HG03159 (cell line): ENCODE data around the gene TAF1.
"Not testable (repeated sequence)": the region's sequence is repeated elsewhere in the genome, so short reads cannot be mapped to it uniquely, and the experiment has no call there.

Experiments
- ATAC-seq: cut with Tn5 transposase; IDR thresholded peaks from one replicate; pipeline ENCODE4 v1.9.1; 2021; ENCODE audit warnings: mild to moderate bottlenecking, moderate library complexity; ENCODE audit not compliant: unreplicated experiment

Gene TAF1

DNA sequence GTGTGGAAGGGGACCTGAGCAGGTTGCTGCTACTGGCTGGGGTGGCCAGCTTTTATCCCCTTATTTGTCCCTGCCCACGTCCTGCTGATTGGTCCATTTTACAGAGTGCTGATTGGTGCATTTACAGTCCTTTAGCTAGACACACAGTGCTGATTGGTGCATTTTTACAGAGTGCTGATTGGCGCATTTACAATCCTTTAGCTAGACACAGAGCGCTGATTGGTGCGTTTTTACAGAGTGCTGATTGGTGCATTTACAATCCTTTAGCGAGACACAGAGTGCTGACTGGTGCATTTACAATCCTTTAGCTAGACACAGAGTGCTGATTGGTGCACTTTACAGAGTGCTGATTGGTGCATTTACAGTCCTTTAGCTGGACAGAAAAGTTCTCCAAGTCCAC lies 135.9 kb downstream of the TAF1 start:
- ATAC-seq: not testable (repeated sequence)

DNA sequence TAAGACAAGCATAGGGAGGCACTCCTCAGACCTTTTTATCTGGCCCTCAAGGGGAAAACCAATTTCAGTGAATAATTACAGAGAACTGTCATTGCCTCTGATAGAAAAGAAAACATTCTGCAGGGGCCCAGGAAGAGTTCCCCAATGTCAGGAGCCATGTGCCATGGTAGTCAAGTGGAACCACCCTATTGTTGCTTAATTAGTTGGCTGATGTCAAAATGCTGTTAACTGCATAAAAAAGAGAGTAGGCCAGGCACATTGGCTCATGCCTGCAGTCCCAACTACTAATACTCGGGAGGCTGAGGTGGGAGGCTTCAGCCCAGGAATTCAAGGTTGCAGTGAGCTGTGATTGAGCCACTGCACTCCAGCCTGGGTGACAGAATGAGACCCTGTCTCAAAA lies 138.2 kb downstream of the TAF1 start:
- ATAC-seq: no peak

GRCh38 chrX:71509289-71509688 lies 143.1 kb downstream of the TAF1 start:
- no peak for ATAC-seq

- no peak for ATAC-seq
These were observed 144.0 kb downstream of the TAF1 start for GRCh38 chrX:71510161-71510560.

- ATAC-seq: not testable (repeated sequence)
These were observed 147.6 kb downstream of the TAF1 start for GRCh38 chrX:71513731-71514130.

- peak; percentile 66 for ATAC-seq
These were observed 148.3 kb downstream of the TAF1 start for GRCh38 chrX:71514367-71515037.

DNA sequence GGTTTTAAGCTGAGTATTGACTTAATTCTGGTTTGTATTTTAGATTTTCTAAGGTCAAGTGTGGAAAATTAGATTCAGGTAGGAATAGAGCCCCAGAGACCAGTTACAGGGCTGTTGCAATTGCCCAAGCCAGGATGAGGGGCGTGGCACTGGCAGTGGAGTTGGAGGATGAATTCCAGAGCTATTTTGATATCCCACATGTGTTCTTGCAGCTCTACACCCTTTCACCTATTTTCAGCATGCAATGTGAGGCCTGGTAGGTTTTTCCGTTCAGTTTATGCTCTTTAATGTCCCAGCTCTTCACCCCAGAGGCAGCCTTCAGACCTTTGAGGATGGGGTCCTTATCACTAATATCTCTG lies 148.9 kb downstream of the TAF1 start:
- ATAC-seq: no peak
